Hepatocyte (in vitro differentiated cells): ENCODE measurements around the gene WNT7A.

Experiments used
- EZH2 ChIP-seq: fragments of 200-600 bp; sonication (generic); IDR thresholded peaks from 2 replicates; pipeline ENCODE4 v1.6.1; 2016; ENCODE audit warnings: antibody characterized with exemption, mild to moderate bottlenecking, borderline replicate concordance
- EZH2phosphoT487 ChIP-seq: fragments of 200-600 bp; sonication (generic); IDR thresholded peaks from one replicate; pipeline ENCODE4 v1.6.1; 2018; ENCODE audit warnings: antibody characterized with exemption, mild to moderate bottlenecking, low read depth, moderate library complexity; ENCODE audit not compliant: unreplicated experiment, severe bottlenecking
- TF ChIP-seq, protein P1 (sequence below): fragments of 200-600 bp; sonication (generic); IDR thresholded peaks from 2 replicates; pipeline ENCODE4 v1.5.1; 2016; ENCODE audit warnings: antibody characterized with exemption, mild to moderate bottlenecking; ENCODE audit not compliant: poor library complexity

DNA sequence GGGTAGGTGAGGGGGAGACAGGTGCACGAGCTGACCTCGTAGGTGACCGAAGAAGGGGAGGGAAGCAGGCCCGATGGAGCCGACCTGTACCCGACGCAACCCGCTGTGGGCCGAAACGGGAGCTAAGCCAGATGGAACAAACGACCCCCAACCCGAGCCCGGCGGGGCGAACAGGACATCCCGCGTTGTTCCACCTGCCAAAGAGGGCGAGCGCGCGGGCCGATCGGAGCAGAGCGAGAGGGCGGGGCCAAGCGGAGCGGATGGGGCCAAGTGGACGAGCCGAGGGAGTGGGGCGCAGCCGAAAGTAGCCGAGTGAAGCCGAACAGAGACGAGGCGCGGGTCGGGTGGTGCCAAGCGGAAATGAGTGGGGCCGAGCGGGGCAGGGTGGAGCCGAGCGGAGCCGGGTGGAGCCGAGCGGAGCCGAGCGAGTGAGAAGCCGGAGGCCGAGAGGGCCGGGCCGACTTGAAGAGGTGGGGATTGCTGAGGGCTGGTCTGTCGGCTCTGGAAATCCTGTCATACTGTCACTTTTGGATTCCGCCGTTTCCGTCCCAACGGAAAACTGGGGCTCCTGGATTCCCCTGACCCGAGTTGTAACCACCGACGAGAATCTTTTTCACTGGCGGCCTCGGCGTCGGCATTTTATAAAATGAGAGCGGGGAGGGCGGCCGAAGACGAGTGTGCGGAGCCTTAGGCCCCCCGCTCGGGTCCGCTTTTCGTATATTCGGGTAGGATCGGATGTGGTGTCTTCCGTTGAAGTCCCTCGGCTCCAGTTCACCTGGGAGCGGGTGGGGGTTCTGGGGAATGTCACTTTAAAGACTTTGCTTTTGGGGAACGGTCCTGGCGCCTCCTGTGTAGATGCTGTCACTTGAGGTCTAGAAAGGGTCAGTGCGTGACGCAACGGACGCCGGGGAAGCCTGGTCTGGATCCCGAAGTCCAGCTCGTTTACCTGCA is 15.6 kb upstream of the WNT7A start:
- TF ChIP-seq, protein P1, sequence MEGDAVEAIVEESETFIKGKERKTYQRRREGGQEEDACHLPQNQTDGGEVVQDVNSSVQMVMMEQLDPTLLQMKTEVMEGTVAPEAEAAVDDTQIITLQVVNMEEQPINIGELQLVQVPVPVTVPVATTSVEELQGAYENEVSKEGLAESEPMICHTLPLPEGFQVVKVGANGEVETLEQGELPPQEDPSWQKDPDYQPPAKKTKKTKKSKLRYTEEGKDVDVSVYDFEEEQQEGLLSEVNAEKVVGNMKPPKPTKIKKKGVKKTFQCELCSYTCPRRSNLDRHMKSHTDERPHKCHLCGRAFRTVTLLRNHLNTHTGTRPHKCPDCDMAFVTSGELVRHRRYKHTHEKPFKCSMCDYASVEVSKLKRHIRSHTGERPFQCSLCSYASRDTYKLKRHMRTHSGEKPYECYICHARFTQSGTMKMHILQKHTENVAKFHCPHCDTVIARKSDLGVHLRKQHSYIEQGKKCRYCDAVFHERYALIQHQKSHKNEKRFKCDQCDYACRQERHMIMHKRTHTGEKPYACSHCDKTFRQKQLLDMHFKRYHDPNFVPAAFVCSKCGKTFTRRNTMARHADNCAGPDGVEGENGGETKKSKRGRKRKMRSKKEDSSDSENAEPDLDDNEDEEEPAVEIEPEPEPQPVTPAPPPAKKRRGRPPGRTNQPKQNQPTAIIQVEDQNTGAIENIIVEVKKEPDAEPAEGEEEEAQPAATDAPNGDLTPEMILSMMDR, result no peak
- TF ChIP-seq EZH2 (no peak), EZH2phosphoT487 (no peak)
